ENCODE measurements around the gene TBL3.
A peak's percentile ranks its signal among the peaks of the same experiment; 100 is the strongest.

Gene TBL3

GRCh38 chr16:1987198-1987597 lies 15.3 kb downstream of the TBL3 start:
- DNase-seq (ENCODE audit: low spot score) = no peak
- TF ChIP-seq CTCF (IDR thresholded peaks at IDR 0.05; ENCODE audit: extremely low read depth, insufficient read depth, missing control alignments) = no peak
- in situ Hi-C loops (cut with MboI; ENCODE audit: low pct_unique_long_range_greater_than_20kb, low sequenced_read_pairs, unreplicated experiment) = no loop called here

GRCh38 chr16:1989209-1990100 lies 17.6 kb downstream of the TBL3 start, which contains the start of gene SYNGR3:
Gene SYNGR3 (plus strand): TSS chr16:1989970. CDS start chr16:1990103, 133 bp downstream.
- in situ Hi-C loops (cut with MboI; ENCODE audit: low pct_unique_long_range_greater_than_20kb, low sequenced_read_pairs, unreplicated experiment) = no loop called here
- TF ChIP-seq CTCF (IDR thresholded peaks at IDR 0.05; ENCODE audit: extremely low read depth, insufficient read depth, missing control alignments) = no peak
- peak; percentile 70 for DNase-seq (ENCODE audit: low spot score)

GRCh38 chr16:1990101-1990350 lies 18.2 kb downstream of the TBL3 start:
- TF ChIP-seq CTCF (IDR thresholded peaks at IDR 0.05; ENCODE audit: extremely low read depth, insufficient read depth, missing control alignments) = no peak
- in situ Hi-C loops (cut with MboI; ENCODE audit: low pct_unique_long_range_greater_than_20kb, low sequenced_read_pairs, unreplicated experiment) = no loop called here
- no peak for DNase-seq (ENCODE audit: low spot score)

GRCh38 chr16:1990351-1991134 lies 18.7 kb downstream of the TBL3 start:
- peak; percentile 61 for DNase-seq (ENCODE audit: low spot score)
- no peak for TF ChIP-seq CTCF (IDR thresholded peaks at IDR 0.05; ENCODE audit: extremely low read depth, insufficient read depth, missing control alignments)
- in situ Hi-C loops (cut with MboI; ENCODE audit: low pct_unique_long_range_greater_than_20kb, low sequenced_read_pairs, unreplicated experiment) = no loop called here

GRCh38 chr16:1991135-1991551 lies 19.3 kb downstream of the TBL3 start:
- TF ChIP-seq CTCF (IDR thresholded peaks at IDR 0.05; ENCODE audit: extremely low read depth, insufficient read depth, missing control alignments) = no peak
- DNase-seq (ENCODE audit: low spot score) = peak; percentile 78
- in situ Hi-C loops (cut with MboI; ENCODE audit: low pct_unique_long_range_greater_than_20kb, low sequenced_read_pairs, unreplicated experiment) = no loop called here

GRCh38 chr16:1991588-1991947 lies 19.7 kb downstream of the TBL3 start:
- no peak for DNase-seq (ENCODE audit: low spot score)
- in situ Hi-C loops (cut with MboI; ENCODE audit: low pct_unique_long_range_greater_than_20kb, low sequenced_read_pairs, unreplicated experiment) = no loop called here
- TF ChIP-seq CTCF (IDR thresholded peaks at IDR 0.05; ENCODE audit: extremely low read depth, insufficient read depth, missing control alignments) = no peak
